ENCODE measurements around the gene NFIX. TPM values are rescaled to one million over a fixed set of nuclear protein-coding genes. Genes with fewer than 3 reads are reported as not detected.

NFIX gene
- total RNA-seq, 1 donor from 2014 or later, result 76.5 TPM

DNA sequence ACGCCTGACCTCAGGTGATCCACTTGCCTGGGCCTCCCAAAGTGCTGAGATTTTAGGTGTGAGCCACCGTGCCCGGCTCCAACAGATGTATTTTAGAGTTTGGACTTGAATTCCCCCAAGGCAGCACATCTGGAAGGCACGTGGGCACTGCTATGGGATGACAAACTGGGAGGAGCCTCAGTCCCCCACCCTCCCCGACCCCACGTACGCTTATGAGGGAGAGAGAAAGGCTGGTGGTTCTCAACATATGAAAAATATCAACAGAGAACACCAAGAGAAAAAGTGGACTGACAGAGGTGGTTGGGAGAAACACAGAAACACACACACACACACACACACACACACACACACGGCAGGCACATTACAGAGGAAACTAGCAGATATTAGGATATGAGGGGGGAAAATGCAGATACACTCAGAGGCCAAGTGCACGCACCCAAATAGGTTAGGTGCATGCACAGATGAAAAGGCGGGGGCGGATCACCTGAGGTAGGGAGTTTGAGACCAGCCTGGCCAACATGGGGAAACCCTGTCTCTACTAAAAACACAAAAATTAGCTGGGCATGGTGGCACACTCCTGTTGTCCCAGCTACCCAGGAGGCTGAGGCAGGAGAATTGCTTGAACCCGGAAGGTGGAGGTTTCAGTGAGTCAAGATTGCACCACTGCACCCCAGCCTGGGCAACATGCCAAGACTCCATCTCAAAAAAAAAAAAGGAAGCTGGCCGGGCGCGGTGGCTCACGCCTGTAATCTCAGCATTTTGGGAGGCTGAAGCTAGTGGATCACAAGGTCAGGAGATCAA, 151.7 kb downstream of the NFIX start:
- Histone ChIP-seq H3K27ac (no peak overlapping the region), H3K9me3 (no peaks in the 10 kb centered on the region), H3K27me3 (no peaks in the 10 kb centered on the region), H3K4me1 (peaks cover 5 to 8% of the 10 kb centered on the region in 2 donors), H3K36me3 (peaks cover 16 to 18% of the 10 kb centered on the region in 2 donors), H3K4me3 (no peak overlapping the region)
- peak in 1 of 2 donors; percentile 18 for DNase-seq (ENCODE audit: low spot score in 2 of 2)
- intact Hi-C loops (cut with DNase I), result no loop called here
- TF ChIP-seq, protein P1, sequence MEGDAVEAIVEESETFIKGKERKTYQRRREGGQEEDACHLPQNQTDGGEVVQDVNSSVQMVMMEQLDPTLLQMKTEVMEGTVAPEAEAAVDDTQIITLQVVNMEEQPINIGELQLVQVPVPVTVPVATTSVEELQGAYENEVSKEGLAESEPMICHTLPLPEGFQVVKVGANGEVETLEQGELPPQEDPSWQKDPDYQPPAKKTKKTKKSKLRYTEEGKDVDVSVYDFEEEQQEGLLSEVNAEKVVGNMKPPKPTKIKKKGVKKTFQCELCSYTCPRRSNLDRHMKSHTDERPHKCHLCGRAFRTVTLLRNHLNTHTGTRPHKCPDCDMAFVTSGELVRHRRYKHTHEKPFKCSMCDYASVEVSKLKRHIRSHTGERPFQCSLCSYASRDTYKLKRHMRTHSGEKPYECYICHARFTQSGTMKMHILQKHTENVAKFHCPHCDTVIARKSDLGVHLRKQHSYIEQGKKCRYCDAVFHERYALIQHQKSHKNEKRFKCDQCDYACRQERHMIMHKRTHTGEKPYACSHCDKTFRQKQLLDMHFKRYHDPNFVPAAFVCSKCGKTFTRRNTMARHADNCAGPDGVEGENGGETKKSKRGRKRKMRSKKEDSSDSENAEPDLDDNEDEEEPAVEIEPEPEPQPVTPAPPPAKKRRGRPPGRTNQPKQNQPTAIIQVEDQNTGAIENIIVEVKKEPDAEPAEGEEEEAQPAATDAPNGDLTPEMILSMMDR (IDR thresholded peaks at IDR 0.05), result no peak

Other genes starting within 250 kb of the NFIX start
- gene BEST2, start 243.7 kb upstream of the NFIX start, total RNA-seq, result not detected
- gene HOOK2, start 219.9 kb upstream of the NFIX start, total RNA-seq, result 58.5 TPM
- 3,581 TPM for gene JUNB, start 204.0 kb upstream of the NFIX start, total RNA-seq
- gene PRDX2, start 193.7 kb upstream of the NFIX start, total RNA-seq, result 259 TPM
- not detected for gene THSD8, start 193.4 kb upstream of the NFIX start, total RNA-seq
- gene RNASEH2A, start 188.9 kb upstream of the NFIX start, total RNA-seq, result 3.4 TPM
- gene RTBDN, start 160.9 kb upstream of the NFIX start, total RNA-seq, result not detected
- 2.0 TPM for gene MAST1, start 157.0 kb upstream of the NFIX start, total RNA-seq
- gene DNASE2, start 114.0 kb upstream of the NFIX start, total RNA-seq, result 76.8 TPM
- gene KLF1, start 108.3 kb upstream of the NFIX start, total RNA-seq, result not detected
- gene GCDH, start 104.3 kb upstream of the NFIX start, total RNA-seq, result 20.6 TPM
- gene SYCE2, start 76.2 kb upstream of the NFIX start, total RNA-seq, result not detected
- gene FARSA, start 61.8 kb upstream of the NFIX start, total RNA-seq, result 21.3 TPM
- gene CALR, start 56.9 kb upstream of the NFIX start, total RNA-seq, result 297 TPM
- 146 TPM for gene RAD23A, start 49.6 kb upstream of the NFIX start, total RNA-seq
- 42.7 TPM for gene GADD45GIP1, start 38.3 kb upstream of the NFIX start, total RNA-seq
- not detected for gene DAND5, start 25.9 kb upstream of the NFIX start, total RNA-seq
- gene LYL1, start 107.4 kb downstream of the NFIX start, total RNA-seq, result 46.7 TPM
- 17.3 TPM for gene TRMT1, start 121.3 kb downstream of the NFIX start, total RNA-seq
- gene NACC1, start 122.8 kb downstream of the NFIX start, total RNA-seq, result 35.5 TPM
- 31.6 TPM for gene STX10, start 154.9 kb downstream of the NFIX start, total RNA-seq
- gene IER2, start 154.9 kb downstream of the NFIX start, total RNA-seq, result 907 TPM